HepG2 (cell line): Measurements from ENCODE around the gene OSBPL10. TPM values are rescaled to one million over a fixed set of nuclear protein-coding genes. Genes with fewer than 3 reads are reported as not detected.

Experiments
- CTCF ChIP-seq: sonication (generic); formaldehyde crosslinking; IDR thresholded peaks from 2 replicates; pipeline ENCODE4 v1.5.0; 2020; ENCODE audit warnings: mild to moderate bottlenecking, missing genetic modification reagents, moderate library complexity
- FOXA3 ChIP-seq: IDR thresholded peaks from 2 replicates; pipeline ENCODE4 v1.6.1; 2016; ENCODE audit warnings: missing genetic modification reagents, missing compliant biosample characterization
- HDAC2 ChIP-seq: sonication (generic); formaldehyde crosslinking; IDR thresholded peaks from 2 replicates; pipeline ENCODE4 v1.4.0; 2020; ENCODE audit warnings: missing genetic modification reagents
- HIC2 ChIP-seq: sonication (generic); formaldehyde crosslinking; IDR thresholded peaks from 2 replicates; pipeline ENCODE4 v1.9.0; 2022; ENCODE audit warnings: low read depth, missing genetic modification reagents
- HNF1B ChIP-seq: sonication (generic); formaldehyde crosslinking; IDR thresholded peaks from 2 replicates; pipeline ENCODE4 v1.5.1; 2020; ENCODE audit warnings: mild to moderate bottlenecking, moderate library complexity, missing genetic modification reagents
- MZF1 ChIP-seq: sonication (generic); formaldehyde crosslinking; IDR thresholded peaks from 2 replicates; pipeline ENCODE4 v1.8.1; 2023; ENCODE audit warnings: mild to moderate bottlenecking, missing genetic modification reagents, borderline replicate concordance
- NFKB2 ChIP-seq: sonication (generic); formaldehyde crosslinking; IDR thresholded peaks from 2 replicates; pipeline ENCODE4 v1.4.0; 2020; ENCODE audit warnings: missing genetic modification reagents, borderline replicate concordance
- RBM39 ChIP-seq: fragments of 200-400 bp; formaldehyde crosslinking; IDR thresholded peaks from one replicate; pipeline ENCODE4 v1.6.1; 2018; ENCODE audit warnings: antibody characterized with exemption, mild to moderate bottlenecking, low read depth, low read length; ENCODE audit not compliant: poor library complexity, severe bottlenecking
- SAP130 ChIP-seq: IDR thresholded peaks from 2 replicates; pipeline ENCODE4 v1.6.1; 2016; ENCODE audit warnings: low read depth
- SIN3B ChIP-seq: fragments of 150-350 bp; IDR thresholded peaks from 2 replicates; pipeline ENCODE4 v1.6.1; 2014; ENCODE audit warnings: low read length
- SMAD1 ChIP-seq: sonication (generic); formaldehyde crosslinking; IDR thresholded peaks from 2 replicates; pipeline ENCODE4 v1.4.0; 2020; ENCODE audit warnings: missing genetic modification reagents, low read depth, mild to moderate bottlenecking, borderline replicate concordance
- SMYD3 ChIP-seq: sonication (generic); formaldehyde crosslinking; IDR thresholded peaks from 2 replicates; pipeline ENCODE4 v1.8.1; 2023; ENCODE audit warnings: mild to moderate bottlenecking, missing genetic modification reagents
- SP5 ChIP-seq: IDR thresholded peaks from 2 replicates; pipeline ENCODE4 v1.6.1; 2016; ENCODE audit warnings: low read depth, borderline replicate concordance
- ZMYM2 ChIP-seq: sonication (generic); formaldehyde crosslinking; IDR thresholded peaks from 2 replicates; pipeline ENCODE4 v1.8.0; 2022; ENCODE audit warnings: mild to moderate bottlenecking, missing genetic modification reagents
- ZNF138 ChIP-seq: sonication (generic); formaldehyde crosslinking; IDR thresholded peaks from 2 replicates; pipeline ENCODE4 v1.5.0; 2020; ENCODE audit warnings: mild to moderate bottlenecking, low read depth, missing genetic modification reagents
- ZNF263 ChIP-seq: sonication (generic); formaldehyde crosslinking; IDR thresholded peaks from 2 replicates; pipeline ENCODE4 v1.4.0; 2020; ENCODE audit warnings: missing genetic modification reagents
- ZNF558 ChIP-seq: sonication (generic); formaldehyde crosslinking; IDR thresholded peaks from 2 replicates; pipeline ENCODE4 v1.9.0; 2022; ENCODE audit warnings: mild to moderate bottlenecking, missing genetic modification reagents, borderline replicate concordance
- ZNF816 ChIP-seq: sonication (generic); formaldehyde crosslinking; IDR thresholded peaks from 2 replicates; pipeline ENCODE4 v1.8.0; 2022; ENCODE audit warnings: missing genetic modification reagents, mild to moderate bottlenecking, borderline replicate concordance
- ZSCAN12 ChIP-seq: sonication (generic); formaldehyde crosslinking; IDR thresholded peaks from 2 replicates; pipeline ENCODE4 v1.9.0; 2021; ENCODE audit warnings: mild to moderate bottlenecking, missing genetic modification reagents
- polyA plus RNA-seq, 8 experiments: library from polyadenylated mRNA; depleted of rRNA in 3 of 8; stranded (reverse) in 7 of 8; unstranded in 1 of 8; fragments of >200 nt; fragmentation: Illumina TruSeq in 4 of 8; extraction: Trizol in 4 of 8; gene quantifications; 2 replicates each; pipeline versions ENCODE4 v1.2.1 to v1.2.3, GENCODE V29; 2011 to 2016; ENCODE audit warnings: low read depth in 4 of 8, missing spikeins in 1 of 8, mixed read lengths in 1 of 8; ENCODE audit not compliant: insufficient read depth in 1 of 8
- total RNA-seq, 5 experiments: library from RNA; depleted of rRNA; stranded (reverse); fragments of >200 nt; fragmentation: Illumina TruSeq; extraction: Trizol; gene quantifications; 2 replicates each; pipeline ENCODE4 v1.2.3, GENCODE V29; 2016; ENCODE audit warnings: low read depth in 1 of 5
- TF ChIP-seq, protein P1 (sequence below): sonication (generic); formaldehyde crosslinking; IDR thresholded peaks from 2 replicates; pipeline ENCODE4 v1.9.0; 2021; ENCODE audit warnings: missing genetic modification reagents, borderline replicate concordance

The OSBPL10 gene
- total and polyA plus RNA-seq, 2 of the 13 experiments (the other 11 are each of a cell fraction or from before 2014, with no cell fraction given) = 10.3 to 28.6 TPM

- peak; percentile 59 for TF ChIP-seq CTCF (CRISPR knock-in tag)
- no peak for TF ChIP-seq SIN3B
- peak; percentile 60; the same call in 1 of the 2 replicates for TF ChIP-seq HNF1B (CRISPR knock-in tag)
- no peak; the same call in 1 of the 2 replicates for TF ChIP-seq NFKB2
- TF ChIP-seq RBM39 = no peak
- no peak for TF ChIP-seq ZMYM2 (CRISPR knock-in tag)
- no peak for TF ChIP-seq ZSCAN12 (CRISPR knock-in tag)
- TF ChIP-seq HDAC2 (CRISPR knock-in tag) = peak; percentile 38; the same call in 1 of the 2 replicates
- no peak for TF ChIP-seq MZF1
- no peak; the same call in 1 of the 2 replicates for TF ChIP-seq ZNF816 (CRISPR knock-in tag)
- TF ChIP-seq SMAD1 = no peak
- TF ChIP-seq SMYD3 (CRISPR knock-in tag) = no peak
- peak; percentile 38; the same call in 1 of the 2 replicates for TF ChIP-seq SAP130 (CRISPR knock-in tag)
- TF ChIP-seq, protein P1, sequence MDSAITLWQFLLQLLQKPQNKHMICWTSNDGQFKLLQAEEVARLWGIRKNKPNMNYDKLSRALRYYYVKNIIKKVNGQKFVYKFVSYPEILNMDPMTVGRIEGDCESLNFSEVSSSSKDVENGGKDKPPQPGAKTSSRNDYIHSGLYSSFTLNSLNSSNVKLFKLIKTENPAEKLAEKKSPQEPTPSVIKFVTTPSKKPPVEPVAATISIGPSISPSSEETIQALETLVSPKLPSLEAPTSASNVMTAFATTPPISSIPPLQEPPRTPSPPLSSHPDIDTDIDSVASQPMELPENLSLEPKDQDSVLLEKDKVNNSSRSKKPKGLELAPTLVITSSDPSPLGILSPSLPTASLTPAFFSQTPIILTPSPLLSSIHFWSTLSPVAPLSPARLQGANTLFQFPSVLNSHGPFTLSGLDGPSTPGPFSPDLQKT = no peak
- peak; percentile 14; the same call in 1 of the 2 replicates for TF ChIP-seq ZNF558 (CRISPR knock-in tag)
- TF ChIP-seq FOXA3 = 0 out of 2 replicates have a peak, but pooled peaks have one; percentile 12
- TF ChIP-seq HIC2 (CRISPR knock-in tag) = peak; percentile 65; the same call in 1 of the 2 replicates
- 0 out of 2 replicates have a peak, but pooled peaks have one; percentile 34 for TF ChIP-seq ZNF138 (CRISPR knock-in tag)
- TF ChIP-seq SP5 (CRISPR knock-in tag) = no peak
- no peak for TF ChIP-seq ZNF263
Measured at GRCh38 chr3:31980530-31981205, 394 bp downstream of the OSBPL10 start (continued).
